ENCODE measurements around the gene KIAA1755.
A peak's percentile ranks its signal among the peaks of the same experiment; 100 is the strongest.
"Not testable (repeated sequence)": the region's sequence is repeated elsewhere in the genome, so short reads cannot be mapped to it uniquely, and the experiment has no call there.

Gene KIAA1755

DNA sequence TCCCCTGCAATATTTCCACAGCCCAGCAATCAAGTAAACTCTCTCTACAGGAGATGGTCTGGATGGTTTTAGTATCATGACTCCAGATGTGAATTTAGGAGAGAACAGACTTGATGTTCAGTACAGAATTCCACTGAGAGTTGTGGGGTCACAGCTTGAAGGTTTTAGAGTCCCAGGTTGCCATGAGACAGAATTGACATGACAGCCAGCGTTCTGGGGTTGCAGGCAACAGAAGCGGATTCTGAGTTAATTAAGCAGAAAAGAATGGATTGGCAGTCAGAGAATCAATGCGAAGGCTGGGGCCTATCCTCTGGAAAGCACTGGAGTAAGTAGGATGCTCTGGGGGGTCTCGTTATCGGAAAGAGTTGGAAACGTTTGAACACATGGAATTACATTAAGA is 2.4 kb upstream of the KIAA1755 start:
- no peak for DNase-seq

DNA sequence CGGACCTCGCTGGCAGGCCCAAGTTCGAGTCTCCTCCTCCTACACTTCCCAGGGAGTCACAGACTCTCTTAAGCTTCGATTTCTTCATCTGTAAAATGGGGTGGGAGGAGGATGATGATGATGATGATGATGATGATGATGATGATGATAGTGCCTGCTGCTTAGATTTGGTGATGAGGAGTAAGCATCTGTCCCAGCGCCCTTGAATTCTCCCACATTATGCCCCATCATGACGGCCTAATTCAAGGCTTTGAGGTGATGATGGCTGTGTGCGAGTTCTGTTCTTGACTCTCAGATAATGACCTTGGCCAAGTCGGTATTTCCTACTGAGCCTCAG is 487 bp upstream of the KIAA1755 start:
- DNase-seq = no peak

GRCh38 chr20:38260025-38260377 is 534 bp downstream of the KIAA1755 start:
- no peak for DNase-seq

DNA sequence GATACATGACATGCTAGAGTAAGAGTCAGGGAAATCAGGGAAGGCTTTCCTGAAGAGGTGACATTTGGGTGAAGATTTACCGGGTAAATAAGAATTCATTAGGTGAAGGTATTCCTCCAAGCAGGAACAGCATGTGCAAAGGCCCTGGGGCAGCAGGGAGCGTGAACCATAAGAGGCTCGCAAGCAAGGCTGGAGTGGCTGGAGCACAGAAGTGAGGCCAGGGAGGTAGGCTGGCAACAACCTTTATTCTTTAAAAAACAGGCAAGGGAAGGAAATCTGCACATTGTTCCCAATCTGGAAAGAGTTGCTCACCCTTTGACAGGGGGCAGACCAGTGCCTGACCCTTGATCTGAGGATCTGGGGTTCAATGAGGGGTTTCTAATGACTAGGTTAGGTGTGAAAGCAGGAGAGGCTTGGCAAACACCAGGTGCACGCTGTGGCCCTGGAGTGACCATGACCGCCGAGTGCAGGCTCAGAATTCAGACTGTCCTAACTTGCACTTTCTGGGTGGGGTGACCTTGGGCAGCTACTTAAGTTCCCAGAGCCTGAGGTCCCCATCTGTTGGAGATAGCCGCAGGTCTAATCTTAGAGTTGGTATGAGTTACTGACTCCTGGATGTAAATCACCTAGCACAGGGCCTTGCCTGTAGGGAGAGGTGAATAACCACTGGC is 1.9 kb downstream of the KIAA1755 start:
- no peak for DNase-seq

- no peak for DNase-seq
Measured at GRCh38 chr20:38256966-38257365, 3.6 kb downstream of the KIAA1755 start.

GRCh38 chr20:38256021-38256420 is 4.5 kb downstream of the KIAA1755 start:
- DNase-seq = no peak

- no peak for DNase-seq
Measured at GRCh38 chr20:38255393-38255792, 5.1 kb downstream of the KIAA1755 start.

- not testable (repeated sequence) for DNase-seq
Measured at GRCh38 chr20:38254621-38255020, 5.9 kb downstream of the KIAA1755 start.

DNA sequence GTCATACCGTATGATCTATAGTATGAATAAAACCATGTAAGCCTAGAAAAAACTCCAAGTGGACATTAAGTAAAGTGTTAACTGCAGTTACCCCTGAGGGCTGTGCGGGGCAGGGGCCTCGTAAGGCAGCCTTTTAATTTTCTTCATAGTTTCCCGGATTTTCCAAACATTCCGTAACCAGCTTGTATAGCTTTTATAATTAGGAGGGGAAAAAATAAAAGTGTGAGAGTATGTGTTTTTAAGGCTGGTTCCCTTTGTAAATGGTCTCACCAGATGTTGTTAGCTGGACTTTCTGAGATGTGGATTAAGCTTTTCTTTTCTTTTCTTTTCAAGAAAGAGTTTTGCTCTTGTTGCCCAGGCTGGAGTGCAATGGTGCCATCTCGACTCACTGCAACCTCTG is 7.0 kb downstream of the KIAA1755 start:
- DNase-seq = no peak

DNA sequence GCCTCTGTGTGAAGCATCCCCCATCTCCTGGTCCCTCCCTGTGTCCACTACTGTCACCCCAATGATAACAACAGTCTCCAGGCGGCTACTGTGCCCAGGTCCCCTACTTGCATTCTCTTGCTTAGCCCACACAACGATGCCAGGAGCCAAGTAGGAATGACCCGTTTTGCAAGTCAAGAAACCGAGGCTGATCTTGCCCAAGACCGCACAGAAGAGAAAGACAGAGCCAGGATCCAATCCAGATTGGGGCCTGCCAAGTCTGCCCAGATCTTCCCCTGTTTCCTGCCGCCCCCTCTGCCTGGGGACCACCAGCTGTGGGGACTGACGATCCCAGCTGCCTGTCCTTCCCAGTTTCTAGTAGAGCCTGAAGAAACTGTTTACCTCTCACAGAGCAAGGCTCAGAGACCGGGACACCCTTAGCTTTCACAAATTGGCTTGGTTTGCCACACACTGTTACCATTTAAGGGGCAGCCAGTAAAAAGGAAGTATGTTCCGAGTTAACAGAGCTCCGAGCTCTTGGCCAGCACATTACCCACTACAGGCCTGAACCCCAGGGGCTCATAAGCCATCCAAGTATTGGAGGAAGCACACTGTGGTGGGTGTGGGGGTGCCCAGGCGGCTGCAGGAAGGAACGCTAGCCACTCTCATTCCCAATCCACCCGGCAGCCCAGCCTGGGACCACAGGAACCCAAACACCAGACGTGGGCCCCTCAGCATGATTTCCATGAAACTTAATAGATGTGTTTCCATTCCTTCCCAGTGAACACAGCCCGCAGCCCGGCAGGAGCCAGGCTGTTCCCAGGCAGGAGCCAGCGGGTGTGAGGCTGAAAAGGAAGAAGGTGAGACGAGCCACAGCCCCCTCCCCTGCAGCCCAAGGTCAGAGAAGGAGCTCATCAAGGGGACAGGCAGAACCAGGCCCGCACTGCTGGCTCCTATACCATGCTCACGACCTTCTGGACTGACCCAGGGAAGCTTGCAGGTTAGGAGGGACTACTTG is 7.9 kb downstream of the KIAA1755 start:
- no peak for DNase-seq

DNA sequence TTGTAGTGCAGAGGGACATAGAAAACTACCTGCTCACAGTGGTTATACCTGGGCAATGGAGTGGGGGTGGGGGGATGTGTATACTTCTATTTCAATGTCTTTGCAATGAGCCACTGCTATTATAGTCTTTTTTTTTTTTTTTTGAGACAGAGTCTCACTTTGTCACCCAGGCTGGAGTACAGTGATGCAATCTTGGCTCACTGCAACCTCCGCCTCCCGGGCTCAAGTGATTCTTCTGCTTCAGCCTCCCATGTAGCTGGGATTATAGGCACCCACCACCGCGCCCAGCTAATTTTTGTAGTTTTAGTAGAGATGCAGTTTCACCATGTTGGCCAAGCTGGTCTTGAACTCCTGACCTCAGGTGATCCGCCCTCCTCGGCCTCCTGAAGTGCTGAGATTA is 9.1 kb downstream of the KIAA1755 start:
- not testable (repeated sequence) for DNase-seq

DNA sequence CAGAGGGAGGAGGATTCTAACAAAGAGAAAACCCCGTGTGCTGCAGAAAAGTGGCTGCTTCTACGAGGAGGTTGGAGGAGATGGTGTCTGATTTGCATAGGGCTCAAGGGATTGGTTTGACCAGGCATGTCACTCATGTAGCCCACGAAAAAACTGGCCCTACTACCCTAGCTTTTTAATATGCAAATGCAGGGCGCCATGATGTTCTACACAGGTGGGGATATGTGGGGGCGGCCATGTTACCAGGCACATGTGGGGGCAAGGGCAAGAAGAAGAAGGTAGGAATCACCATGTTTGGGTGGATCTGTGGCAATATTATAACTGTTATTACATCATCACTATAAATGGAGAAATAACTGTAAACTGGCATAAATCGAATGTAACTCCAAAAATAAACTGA is 9.9 kb downstream of the KIAA1755 start:
- no peak for DNase-seq

DNA sequence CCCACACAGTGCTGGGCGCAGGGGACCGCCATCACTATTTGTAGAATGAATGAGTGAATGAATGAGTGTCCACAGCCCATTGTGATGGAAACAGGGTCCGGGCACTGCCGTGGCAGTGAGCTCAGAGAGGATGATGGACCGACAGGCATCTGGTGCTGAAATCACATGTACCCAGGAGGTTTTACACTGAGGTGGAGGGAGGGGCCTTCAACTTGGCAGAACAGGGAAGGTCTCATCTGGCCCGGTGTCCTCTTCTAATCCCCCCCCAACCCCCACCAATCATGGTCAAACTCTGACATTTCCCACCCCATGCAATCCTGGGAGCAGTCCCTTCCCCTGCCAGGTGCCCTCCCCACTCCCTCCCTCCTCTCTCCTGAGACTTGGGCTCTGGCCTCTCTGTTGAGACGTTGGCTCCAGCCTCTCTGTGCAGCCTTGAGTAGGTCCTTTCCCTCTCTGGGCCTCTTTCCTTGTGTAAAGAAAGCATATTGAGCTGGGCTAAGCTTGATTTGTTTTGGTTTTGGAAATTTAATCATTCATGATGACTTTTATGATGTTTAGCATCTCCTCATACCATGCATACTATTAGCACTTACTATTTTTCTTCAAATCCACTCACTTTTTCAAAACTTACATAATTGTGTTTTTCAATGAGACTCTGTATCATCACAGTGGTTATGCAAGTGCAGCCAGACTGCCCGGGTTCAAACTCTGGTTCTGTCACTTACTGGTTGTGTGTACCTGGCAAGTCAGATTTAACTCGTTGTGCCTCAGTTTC is 10.8 kb downstream of the KIAA1755 start:
- no peak for DNase-seq

DNA sequence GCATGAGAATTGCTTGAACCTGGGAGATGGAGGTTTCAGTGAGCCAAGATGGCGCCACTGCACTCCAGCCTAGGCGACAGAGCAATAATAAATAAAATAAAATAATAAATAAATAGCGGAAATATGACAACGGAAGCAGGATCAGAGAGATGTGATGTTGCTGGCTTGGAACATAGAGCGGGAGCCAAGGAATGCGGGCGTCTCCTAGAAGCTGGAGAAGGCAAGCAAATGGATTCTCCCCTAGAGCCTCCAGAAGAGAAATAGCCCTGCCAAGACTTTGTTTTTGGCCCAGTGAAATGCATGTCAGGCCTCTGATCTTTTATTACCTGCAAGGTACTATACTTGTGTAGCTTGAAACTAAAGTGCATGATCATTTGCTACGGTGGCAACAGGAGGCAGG is 12.4 kb downstream of the KIAA1755 start:
- DNase-seq = no peak

- DNase-seq = not testable (repeated sequence)
Measured at GRCh38 chr20:38247725-38248124, 12.8 kb downstream of the KIAA1755 start.

GRCh38 chr20:38247166-38247509 is 13.4 kb downstream of the KIAA1755 start:
- DNase-seq = no peak

- DNase-seq = no peak
Measured at GRCh38 chr20:38246357-38247165, 14.0 kb downstream of the KIAA1755 start.

GRCh38 chr20:38245753-38246152 is 14.8 kb downstream of the KIAA1755 start:
- DNase-seq = no peak

GRCh38 chr20:38243709-38244020 is 16.9 kb downstream of the KIAA1755 start:
- DNase-seq = no peak

DNA sequence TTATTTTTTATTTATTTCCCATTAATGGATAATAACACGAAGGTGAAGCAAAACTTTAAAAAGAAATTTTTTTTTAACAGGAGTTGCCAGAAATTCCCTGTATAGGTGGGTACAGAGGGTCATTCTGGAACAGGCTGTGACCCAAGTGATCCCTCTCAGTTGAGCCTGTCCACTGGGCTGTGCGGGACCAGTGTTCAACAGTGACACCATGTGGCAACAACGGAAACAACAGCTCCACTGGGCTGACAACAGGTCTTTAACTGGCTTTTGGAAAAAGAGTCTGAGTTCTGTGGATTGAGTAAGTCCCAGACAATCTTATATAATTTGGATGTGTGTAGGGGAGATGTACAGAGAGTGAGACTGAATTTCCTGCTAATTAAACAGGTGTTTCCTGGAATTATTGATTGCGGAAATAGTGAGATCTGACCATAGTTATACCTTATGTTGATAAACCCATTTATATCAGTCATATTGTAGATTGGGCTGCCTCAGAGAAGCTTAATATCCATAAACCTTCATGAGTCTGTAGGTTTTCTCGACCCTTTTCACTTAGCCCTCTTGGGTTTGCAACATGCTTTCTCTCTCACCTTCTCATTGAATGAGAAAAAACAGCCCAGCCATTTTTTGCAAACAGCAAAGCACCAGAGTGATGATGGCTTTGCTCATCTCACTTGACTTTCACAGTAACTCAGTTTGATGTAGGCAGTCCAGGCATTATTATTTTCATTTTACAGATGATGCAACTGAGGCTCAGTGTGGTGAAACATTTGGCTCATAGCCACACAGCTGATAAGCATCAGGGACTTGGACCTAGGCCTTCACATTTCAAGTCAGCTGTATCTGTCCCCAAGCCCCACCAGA is 17.5 kb downstream of the KIAA1755 start:
- DNase-seq = peak; percentile 26

GRCh38 chr20:38241201-38241600 is 19.3 kb downstream of the KIAA1755 start:
- no peak for DNase-seq

GRCh38 chr20:38239441-38239840 is 21.1 kb downstream of the KIAA1755 start:
- no peak for DNase-seq
